GM23338 (cell line): ENCODE data around the gene VWA3B. TPM values are rescaled to one million over a fixed set of nuclear protein-coding genes. Genes with fewer than 3 reads are reported as not detected.

Source experiments
- ATAC-seq: fragments of 200-7000 bp; cut with Tn5 transposase; 3 replicates; pipeline ENCODE4 v1.9.1; 2020
- DNase-seq: peaks from one replicate; pipeline ENCODE4 v3.0.0-alpha.2; 2015; ENCODE audit warnings: low spot score
- H2AFZ ChIP-seq: fragments of 200-600 bp; sonication (generic); 2 replicates; pipeline ENCODE4 v1.8.0; 2016; ENCODE audit warnings: antibody characterized with exemption, mild to moderate bottlenecking, moderate library complexity
- H3F3A ChIP-seq: fragments of 200-600 bp; sonication (generic); replicated peaks from 2 replicates; pipeline ENCODE4 v1.8.0; 2017; ENCODE audit warnings: antibody characterized with exemption, mixed run types, low read depth
- H3K27ac ChIP-seq: fragments of 200-600 bp; sonication (generic); 2 replicates; pipeline ENCODE4 v1.6.1; 2016; ENCODE audit warnings: low read depth
- H3K27me3 ChIP-seq: fragments of 200-600 bp; sonication (generic); 2 replicates; pipeline ENCODE4 v1.8.0; 2016; ENCODE audit warnings: mild to moderate bottlenecking, mixed run types, moderate library complexity; ENCODE audit not compliant: insufficient read depth
- H3K36me3 ChIP-seq: fragments of 200-600 bp; sonication (generic); 2 replicates; pipeline ENCODE4 v1.8.0; 2016; ENCODE audit warnings: mild to moderate bottlenecking; ENCODE audit not compliant: insufficient read depth
- H3K4me1 ChIP-seq: fragments of 200-600 bp; sonication (generic); 2 replicates; pipeline ENCODE4 v1.8.0; 2016; ENCODE audit warnings: mild to moderate bottlenecking, moderate library complexity; ENCODE audit not compliant: insufficient read depth
- H3K4me2 ChIP-seq: fragments of 200-600 bp; sonication (generic); 2 replicates; pipeline ENCODE4 v1.7.1; 2017; ENCODE audit warnings: mixed run types
- H3K4me3 ChIP-seq: fragments of 200-600 bp; sonication (generic); 2 replicates; pipeline ENCODE4 v1.6.1; 2016; ENCODE audit warnings: mixed run types
- H3K79me2 ChIP-seq: fragments of 200-600 bp; sonication (generic); replicated peaks from 2 replicates; pipeline ENCODE4 v1.8.0; 2017; ENCODE audit warnings: mild to moderate bottlenecking; ENCODE audit not compliant: insufficient read depth
- H3K9me2 ChIP-seq: fragments of 200-600 bp; sonication (generic); 2 replicates; pipeline ENCODE4 v1.8.0; 2017; ENCODE audit not compliant: insufficient read depth
- H4K20me1 ChIP-seq: fragments of 200-600 bp; sonication (generic); replicated peaks from 2 replicates; pipeline ENCODE4 v1.8.0; 2017; ENCODE audit warnings: mild to moderate bottlenecking; ENCODE audit not compliant: insufficient read depth
- H3K27ac Mint-ChIP-seq: 2 replicates; pipeline ENCODE4 v1.8.0; 2020; ENCODE audit warnings: inconsistent platforms, mild to moderate bottlenecking, moderate library complexity, mixed read lengths
- H3K27me3 Mint-ChIP-seq: 3 replicates; pipeline ENCODE4 v1.8.0; 2022; ENCODE audit warnings: low read depth, mild to moderate bottlenecking, moderate library complexity, mixed read lengths, inconsistent platforms; ENCODE audit not compliant: insufficient read depth, poor library complexity
- H3K36me3 Mint-ChIP-seq: 3 replicates; pipeline ENCODE4 v1.8.0; 2021; ENCODE audit warnings: low read depth, mild to moderate bottlenecking, inconsistent platforms, moderate library complexity, mixed read lengths
- H3K4me1 Mint-ChIP-seq: 3 replicates; pipeline ENCODE4 v1.8.0; 2020; ENCODE audit warnings: mild to moderate bottlenecking, inconsistent platforms, mixed read lengths
- H3K4me3 Mint-ChIP-seq: 3 replicates; pipeline ENCODE4 v1.8.0; 2021; ENCODE audit warnings: moderate library complexity, mild to moderate bottlenecking, inconsistent platforms, mixed read lengths
- H3K9me3 Mint-ChIP-seq: 3 replicates; pipeline ENCODE4 v1.8.0; 2020; ENCODE audit warnings: moderate library complexity, mild to moderate bottlenecking, inconsistent platforms, mixed read lengths
- CREB1 ChIP-seq: fragments of 250-450 bp; sonication (Bioruptor Pico); IDR thresholded peaks from 2 replicates; pipeline ENCODE4 v1.5.0; 2020; ENCODE audit warnings: low read depth, mild to moderate bottlenecking, moderate library complexity
- EZH2 ChIP-seq: fragments of 200-600 bp; sonication (generic); IDR thresholded peaks from one replicate; pipeline ENCODE4 v1.8.0; 2017; ENCODE audit warnings: antibody characterized with exemption, mild to moderate bottlenecking, low read depth; ENCODE audit not compliant: unreplicated experiment
- EZH2phosphoT487 ChIP-seq: fragments of 200-600 bp; sonication (generic); IDR thresholded peaks from one replicate; pipeline ENCODE4 v1.8.1; 2018; ENCODE audit warnings: antibody characterized with exemption; ENCODE audit not compliant: unreplicated experiment
- JUNB ChIP-seq: IDR thresholded peaks from one replicate; pipeline ENCODE4 v1.6.1; 2016; ENCODE audit warnings: antibody characterized with exemption; ENCODE audit not compliant: unreplicated experiment
- NANOG ChIP-seq: IDR thresholded peaks from 2 replicates; pipeline ENCODE4 v1.6.1; 2016; ENCODE audit warnings: antibody characterized with exemption, borderline replicate concordance
- POLR2AphosphoS5 ChIP-seq: IDR thresholded peaks from 2 replicates; pipeline ENCODE4 v1.6.1; 2016; ENCODE audit warnings: antibody characterized with exemption, low read depth
- STAT1 ChIP-seq: IDR thresholded peaks from one replicate; pipeline ENCODE4 v1.6.1; 2016; ENCODE audit warnings: antibody characterized with exemption; ENCODE audit not compliant: unreplicated experiment
- ZNF114 ChIP-seq: fragments of 250-450 bp; sonication (Bioruptor Pico); IDR thresholded peaks from 2 replicates; pipeline ENCODE4 v1.5.0; 2020; ENCODE audit warnings: mild to moderate bottlenecking, moderate library complexity
- ZNF331 ChIP-seq: fragments of 250-450 bp; sonication (Bioruptor Pico); IDR thresholded peaks from 2 replicates; pipeline ENCODE4 v1.5.0; 2020; ENCODE audit warnings: low read depth, mild to moderate bottlenecking, moderate library complexity
- polyA plus RNA-seq: library from polyadenylated mRNA; unstranded; fragments of >200 nt; fragmentation: Nextera tagmentation; extraction: Ambion mirVana; gene quantifications from 2 replicates; pipeline ENCODE4 v1.2.1, GENCODE V29; 2016
- total RNA-seq: library from RNA; depleted of rRNA; stranded (reverse); fragments of >200 nt; shearing (Covaris generic); gene quantifications from 2 replicates; pipeline ENCODE4 v1.2.3, GENCODE V29; 2014
- TF ChIP-seq, protein P1 (sequence below): IDR thresholded peaks from one replicate; pipeline ENCODE4 v1.6.1; 2018; ENCODE audit warnings: antibody characterized with exemption; ENCODE audit not compliant: unreplicated experiment
- TF ChIP-seq, protein P2 (sequence below): fragments of 250-450 bp; sonication (Bioruptor Pico); IDR thresholded peaks from 2 replicates; pipeline ENCODE4 v1.5.0; 2020; ENCODE audit warnings: mild to moderate bottlenecking, moderate library complexity
- TF ChIP-seq, protein P3 (sequence below): IDR thresholded peaks from 2 replicates; pipeline ENCODE4 v1.6.1; 2016; ENCODE audit warnings: antibody characterized with exemption

Gene VWA3B
- total and polyA plus RNA-seq, 2 experiments from 2014 or later: not detected

DNA sequence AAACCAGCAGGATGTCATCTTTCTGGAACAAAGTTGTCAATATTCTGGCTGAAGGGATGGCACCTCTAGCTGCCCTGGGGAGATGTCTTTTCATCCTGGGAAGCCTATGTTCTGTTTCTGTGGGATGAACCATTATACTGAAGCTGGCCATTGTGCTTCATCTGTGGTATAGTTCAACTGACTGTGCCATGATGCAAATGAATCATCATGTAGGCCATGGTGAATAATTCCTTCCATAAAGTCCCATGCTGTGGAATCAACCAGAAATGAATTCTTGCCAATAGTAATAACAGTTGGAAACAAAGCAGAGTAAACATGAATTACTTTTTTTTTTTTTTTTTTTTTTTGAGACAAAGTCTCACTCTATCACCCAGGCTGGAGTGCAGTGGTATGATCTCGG lies 195.1 kb downstream of the VWA3B start (continued):
- TF ChIP-seq, protein P1, sequence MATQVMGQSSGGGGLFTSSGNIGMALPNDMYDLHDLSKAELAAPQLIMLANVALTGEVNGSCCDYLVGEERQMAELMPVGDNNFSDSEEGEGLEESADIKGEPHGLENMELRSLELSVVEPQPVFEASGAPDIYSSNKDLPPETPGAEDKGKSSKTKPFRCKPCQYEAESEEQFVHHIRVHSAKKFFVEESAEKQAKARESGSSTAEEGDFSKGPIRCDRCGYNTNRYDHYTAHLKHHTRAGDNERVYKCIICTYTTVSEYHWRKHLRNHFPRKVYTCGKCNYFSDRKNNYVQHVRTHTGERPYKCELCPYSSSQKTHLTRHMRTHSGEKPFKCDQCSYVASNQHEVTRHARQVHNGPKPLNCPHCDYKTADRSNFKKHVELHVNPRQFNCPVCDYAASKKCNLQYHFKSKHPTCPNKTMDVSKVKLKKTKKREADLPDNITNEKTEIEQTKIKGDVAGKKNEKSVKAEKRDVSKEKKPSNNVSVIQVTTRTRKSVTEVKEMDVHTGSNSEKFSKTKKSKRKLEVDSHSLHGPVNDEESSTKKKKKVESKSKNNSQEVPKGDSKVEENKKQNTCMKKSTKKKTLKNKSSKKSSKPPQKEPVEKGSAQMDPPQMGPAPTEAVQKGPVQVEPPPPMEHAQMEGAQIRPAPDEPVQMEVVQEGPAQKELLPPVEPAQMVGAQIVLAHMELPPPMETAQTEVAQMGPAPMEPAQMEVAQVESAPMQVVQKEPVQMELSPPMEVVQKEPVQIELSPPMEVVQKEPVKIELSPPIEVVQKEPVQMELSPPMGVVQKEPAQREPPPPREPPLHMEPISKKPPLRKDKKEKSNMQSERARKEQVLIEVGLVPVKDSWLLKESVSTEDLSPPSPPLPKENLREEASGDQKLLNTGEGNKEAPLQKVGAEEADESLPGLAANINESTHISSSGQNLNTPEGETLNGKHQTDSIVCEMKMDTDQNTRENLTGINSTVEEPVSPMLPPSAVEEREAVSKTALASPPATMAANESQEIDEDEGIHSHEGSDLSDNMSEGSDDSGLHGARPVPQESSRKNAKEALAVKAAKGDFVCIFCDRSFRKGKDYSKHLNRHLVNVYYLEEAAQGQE: no peak
- TF ChIP-seq POLR2AphosphoS5 (no peak), JUNB (no peak), CREB1 (no peak)

DNA sequence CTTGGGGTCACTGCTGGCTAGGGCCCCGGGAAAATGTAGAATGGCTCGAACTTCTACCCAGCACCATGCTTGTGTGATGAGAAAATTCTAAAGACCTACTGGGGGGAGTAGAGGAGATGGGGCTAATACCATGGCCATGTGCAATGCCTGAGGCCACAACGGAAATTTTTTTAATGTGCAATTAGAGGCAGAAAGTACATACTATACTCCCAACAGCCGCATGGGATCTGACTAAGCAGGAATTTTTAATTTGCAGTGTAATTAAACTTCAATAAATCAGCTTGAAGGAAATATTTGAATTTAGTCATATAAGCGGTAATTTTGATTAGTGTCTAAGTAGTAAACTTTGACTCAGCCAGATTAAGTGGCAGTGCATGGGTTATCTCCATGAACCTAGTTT lies 206.1 kb downstream of the VWA3B start:
- no peak for DNase-seq
- no peak overlapping the region for H3K27ac ChIP-seq
- no peaks in the 10 kb centered on the region for H3K4me1 Mint-ChIP-seq
- H3K4me1 ChIP-seq: no peaks in the 10 kb centered on the region
- H3K9me2 ChIP-seq: no peaks in the 10 kb centered on the region
- H3K9me3 Mint-ChIP-seq: peaks cover 5% of the 10 kb centered on the region
- no peak overlapping the region for H2AFZ ChIP-seq
- H3K36me3 Mint-ChIP-seq: no peaks in the 10 kb centered on the region
- H3K79me2 ChIP-seq: no peaks in the 10 kb centered on the region
- no peaks in the 10 kb centered on the region for H4K20me1 ChIP-seq
- no peaks in the 10 kb centered on the region for H3K27me3 ChIP-seq
- H3K27ac Mint-ChIP-seq: no peak overlapping the region
- H3K36me3 ChIP-seq: no peaks in the 10 kb centered on the region
- no peak for ATAC-seq
- no peak overlapping the region for H3K4me2 ChIP-seq
- peaks cover 4% of the 10 kb centered on the region for H3K27me3 Mint-ChIP-seq
- H3F3A ChIP-seq: no peaks in the 10 kb centered on the region
- H3K4me3 ChIP-seq: no peak overlapping the region
- H3K4me3 Mint-ChIP-seq: no peak overlapping the region
- no peak for TF ChIP-seq EZH2
- TF ChIP-seq NANOG: no peak
- TF ChIP-seq ZNF114 (CRISPR knock-in tag): no peak
- TF ChIP-seq, protein P2, sequence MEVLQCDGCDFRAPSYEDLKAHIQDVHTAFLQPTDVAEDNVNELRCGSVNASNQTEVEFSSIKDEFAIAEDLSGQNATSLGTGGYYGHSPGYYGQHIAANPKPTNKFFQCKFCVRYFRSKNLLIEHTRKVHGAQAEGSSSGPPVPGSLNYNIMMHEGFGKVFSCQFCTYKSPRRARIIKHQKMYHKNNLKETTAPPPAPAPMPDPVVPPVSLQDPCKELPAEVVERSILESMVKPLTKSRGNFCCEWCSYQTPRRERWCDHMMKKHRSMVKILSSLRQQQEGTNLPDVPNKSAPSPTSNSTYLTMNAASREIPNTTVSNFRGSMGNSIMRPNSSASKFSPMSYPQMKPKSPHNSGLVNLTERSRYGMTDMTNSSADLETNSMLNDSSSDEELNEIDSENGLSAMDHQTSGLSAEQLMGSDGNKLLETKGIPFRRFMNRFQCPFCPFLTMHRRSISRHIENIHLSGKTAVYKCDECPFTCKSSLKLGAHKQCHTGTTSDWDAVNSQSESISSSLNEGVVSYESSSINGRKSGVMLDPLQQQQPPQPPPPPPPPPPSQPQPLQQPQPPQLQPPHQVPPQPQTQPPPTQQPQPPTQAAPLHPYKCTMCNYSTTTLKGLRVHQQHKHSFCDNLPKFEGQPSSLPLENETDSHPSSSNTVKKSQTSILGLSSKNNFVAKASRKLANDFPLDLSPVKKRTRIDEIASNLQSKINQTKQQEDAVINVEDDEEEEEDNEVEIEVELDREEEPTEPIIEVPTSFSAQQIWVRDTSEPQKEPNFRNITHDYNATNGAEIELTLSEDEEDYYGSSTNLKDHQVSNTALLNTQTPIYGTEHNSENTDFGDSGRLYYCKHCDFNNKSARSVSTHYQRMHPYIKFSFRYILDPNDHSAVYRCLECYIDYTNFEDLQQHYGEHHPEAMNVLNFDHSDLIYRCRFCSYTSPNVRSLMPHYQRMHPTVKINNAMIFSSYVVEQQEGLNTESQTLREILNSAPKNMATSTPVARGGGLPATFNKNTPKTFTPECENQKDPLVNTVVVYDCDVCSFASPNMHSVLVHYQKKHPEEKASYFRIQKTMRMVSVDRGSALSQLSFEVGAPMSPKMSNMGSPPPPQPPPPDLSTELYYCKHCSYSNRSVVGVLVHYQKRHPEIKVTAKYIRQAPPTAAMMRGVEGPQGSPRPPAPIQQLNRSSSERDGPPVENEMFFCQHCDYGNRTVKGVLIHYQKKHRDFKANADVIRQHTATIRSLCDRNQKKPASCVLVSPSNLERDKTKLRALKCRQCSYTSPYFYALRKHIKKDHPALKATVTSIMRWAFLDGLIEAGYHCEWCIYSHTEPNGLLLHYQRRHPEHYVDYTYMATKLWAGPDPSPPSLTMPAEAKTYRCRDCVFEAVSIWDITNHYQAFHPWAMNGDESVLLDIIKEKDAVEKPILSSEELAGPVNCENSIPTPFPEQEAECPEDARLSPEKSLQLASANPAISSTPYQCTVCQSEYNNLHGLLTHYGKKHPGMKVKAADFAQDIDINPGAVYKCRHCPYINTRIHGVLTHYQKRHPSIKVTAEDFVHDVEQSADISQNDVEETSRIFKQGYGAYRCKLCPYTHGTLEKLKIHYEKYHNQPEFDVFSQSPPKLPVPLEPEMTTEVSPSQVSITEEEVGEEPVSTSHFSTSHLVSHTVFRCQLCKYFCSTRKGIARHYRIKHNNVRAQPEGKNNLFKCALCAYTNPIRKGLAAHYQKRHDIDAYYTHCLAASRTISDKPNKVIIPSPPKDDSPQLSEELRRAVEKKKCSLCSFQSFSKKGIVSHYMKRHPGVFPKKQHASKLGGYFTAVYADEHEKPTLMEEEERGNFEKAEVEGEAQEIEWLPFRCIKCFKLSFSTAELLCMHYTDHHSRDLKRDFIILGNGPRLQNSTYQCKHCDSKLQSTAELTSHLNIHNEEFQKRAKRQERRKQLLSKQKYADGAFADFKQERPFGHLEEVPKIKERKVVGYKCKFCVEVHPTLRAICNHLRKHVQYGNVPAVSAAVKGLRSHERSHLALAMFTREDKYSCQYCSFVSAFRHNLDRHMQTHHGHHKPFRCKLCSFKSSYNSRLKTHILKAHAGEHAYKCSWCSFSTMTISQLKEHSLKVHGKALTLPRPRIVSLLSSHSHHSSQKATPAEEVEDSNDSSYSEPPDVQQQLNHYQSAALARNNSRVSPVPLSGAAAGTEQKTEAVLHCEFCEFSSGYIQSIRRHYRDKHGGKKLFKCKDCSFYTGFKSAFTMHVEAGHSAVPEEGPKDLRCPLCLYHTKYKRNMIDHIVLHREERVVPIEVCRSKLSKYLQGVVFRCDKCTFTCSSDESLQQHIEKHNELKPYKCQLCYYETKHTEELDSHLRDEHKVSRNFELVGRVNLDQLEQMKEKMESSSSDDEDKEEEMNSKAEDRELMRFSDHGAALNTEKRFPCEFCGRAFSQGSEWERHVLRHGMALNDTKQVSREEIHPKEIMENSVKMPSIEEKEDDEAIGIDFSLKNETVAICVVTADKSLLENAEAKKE (CRISPR knock-in tag): no peak
- TF ChIP-seq EZH2phosphoT487: no peak
- TF ChIP-seq, protein P3, sequence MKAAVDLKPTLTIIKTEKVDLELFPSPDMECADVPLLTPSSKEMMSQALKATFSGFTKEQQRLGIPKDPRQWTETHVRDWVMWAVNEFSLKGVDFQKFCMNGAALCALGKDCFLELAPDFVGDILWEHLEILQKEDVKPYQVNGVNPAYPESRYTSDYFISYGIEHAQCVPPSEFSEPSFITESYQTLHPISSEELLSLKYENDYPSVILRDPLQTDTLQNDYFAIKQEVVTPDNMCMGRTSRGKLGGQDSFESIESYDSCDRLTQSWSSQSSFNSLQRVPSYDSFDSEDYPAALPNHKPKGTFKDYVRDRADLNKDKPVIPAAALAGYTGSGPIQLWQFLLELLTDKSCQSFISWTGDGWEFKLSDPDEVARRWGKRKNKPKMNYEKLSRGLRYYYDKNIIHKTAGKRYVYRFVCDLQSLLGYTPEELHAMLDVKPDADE: no peak
- no peak for TF ChIP-seq CREB1
- TF ChIP-seq POLR2AphosphoS5: no peak
- no peak for TF ChIP-seq JUNB
- TF ChIP-seq STAT1: no peak
- no peak for TF ChIP-seq ZNF331 (CRISPR knock-in tag)
